GM23248 (cell line): ENCODE results near the gene PGA4. TPM values are rescaled to one million over a fixed set of nuclear protein-coding genes. Genes with fewer than 3 reads are reported as not detected.
A peak's percentile ranks its signal among the peaks of the same experiment; 100 is the strongest.
"Not testable (repeated sequence)": the region's sequence is repeated elsewhere in the genome, so short reads cannot be mapped to it uniquely, and the experiment has no call there.

Experiments
- DNase-seq: peaks from one replicate; pipeline ENCODE4 v3.0.0-alpha.2; 2015
- H2AFZ ChIP-seq: fragments of 200-600 bp; sonication (generic); 2 replicates; pipeline ENCODE4 v1.6.1; 2016; ENCODE audit warnings: antibody characterized with exemption
- H3F3A ChIP-seq: fragments of 200-600 bp; sonication (generic); 2 replicates; pipeline ENCODE4 v1.6.1; 2016; ENCODE audit warnings: mild to moderate bottlenecking, antibody characterized with exemption, mixed run types; ENCODE audit not compliant: insufficient read depth
- H3K27ac ChIP-seq: fragments of 200-600 bp; sonication (generic); 2 replicates; pipeline ENCODE4 v1.5.1; 2016; ENCODE audit warnings: mild to moderate bottlenecking
- H3K27me3 ChIP-seq: fragments of 200-600 bp; sonication (generic); replicated peaks from 2 replicates; pipeline ENCODE4 v1.6.1; 2016; ENCODE audit warnings: mild to moderate bottlenecking; ENCODE audit not compliant: insufficient read depth
- H3K36me3 ChIP-seq: fragments of 200-600 bp; sonication (generic); 2 replicates; pipeline ENCODE4 v1.6.1; 2016; ENCODE audit warnings: low read depth, mild to moderate bottlenecking
- H3K4me1 ChIP-seq: fragments of 200-600 bp; sonication (generic); 2 replicates; pipeline ENCODE4 v1.6.1; 2016; ENCODE audit warnings: mild to moderate bottlenecking; ENCODE audit not compliant: insufficient read depth
- H3K4me2 ChIP-seq: fragments of 200-600 bp; sonication (generic); one replicate; pipeline ENCODE4 v1.6.1; 2016; ENCODE audit warnings: mild to moderate bottlenecking; ENCODE audit not compliant: unreplicated experiment
- H3K4me3 ChIP-seq: fragments of 200-600 bp; sonication (generic); 2 replicates; pipeline ENCODE4 v1.5.1; 2016; ENCODE audit warnings: mild to moderate bottlenecking
- H3K79me2 ChIP-seq: fragments of 200-600 bp; sonication (generic); 2 replicates; pipeline ENCODE4 v1.6.1; 2016; ENCODE audit warnings: mild to moderate bottlenecking; ENCODE audit not compliant: insufficient read depth
- H3K9ac ChIP-seq: fragments of 200-600 bp; sonication (generic); 2 replicates; pipeline ENCODE4 v1.6.1; 2016; ENCODE audit warnings: mild to moderate bottlenecking
- H3K9me2 ChIP-seq: fragments of 200-600 bp; sonication (generic); 2 replicates; pipeline ENCODE4 v1.6.1; 2016; ENCODE audit warnings: mixed run types, mild to moderate bottlenecking, moderate library complexity; ENCODE audit not compliant: insufficient read depth
- H3K9me3 ChIP-seq: fragments of 200-600 bp; sonication (generic); one replicate; pipeline ENCODE4 v1.6.1; 2017; ENCODE audit warnings: low read depth
- H4K20me1 ChIP-seq: fragments of 200-600 bp; sonication (generic); 2 replicates; pipeline ENCODE4 v1.6.0; 2016; ENCODE audit not compliant: insufficient read depth
- EZH2 ChIP-seq: fragments of 200-600 bp; sonication (generic); IDR thresholded peaks from 2 replicates; pipeline ENCODE4 v1.6.1; 2018; ENCODE audit warnings: antibody characterized with exemption, mild to moderate bottlenecking; ENCODE audit not compliant: insufficient read depth, poor library complexity, severe bottlenecking
- EZH2phosphoT487 ChIP-seq: fragments of 200-600 bp; sonication (generic); IDR thresholded peaks from 2 replicates; pipeline ENCODE4 v1.6.1; 2018; ENCODE audit warnings: antibody characterized with exemption, moderate library complexity, mild to moderate bottlenecking, low read depth; ENCODE audit not compliant: insufficient read depth
- WGBS, 2 experiments: methylation state at CpG; one replicate each; pipeline ENCODE4 v1.1.6; 2015 to 2017; ENCODE audit warnings: low lambda C conversion rate in 2 of 2, low coverage in 1 of 2; ENCODE audit errors: missing lambda C conversion rate in 2 of 2; 5-methylcytosine and 5-hydroxymethylcytosine counted together
- in situ Hi-C: fragments of 300-500 bp; cut with MboI; formaldehyde crosslinking; loops from 2 replicates; pipeline ENCODE4 v1.15.0; 2020
- polyA plus RNA-seq: library from polyadenylated mRNA; unstranded; fragments of >200 nt; fragmentation: Nextera tagmentation; extraction: Ambion mirVana; gene quantifications from 2 replicates; pipeline ENCODE4 v1.2.1, GENCODE V29; 2016
- total RNA-seq: library from RNA; depleted of rRNA; stranded (reverse); fragments of >200 nt; shearing (Covaris generic); gene quantifications from 2 replicates; pipeline ENCODE4 v1.2.3, GENCODE V29; 2014; rRNA removed

PGA4 gene
- total RNA-seq = not detected in 2 replicates
- polyA plus RNA-seq = 0.31 TPM in 1 of 2 replicates, not detected in the other

DNA sequence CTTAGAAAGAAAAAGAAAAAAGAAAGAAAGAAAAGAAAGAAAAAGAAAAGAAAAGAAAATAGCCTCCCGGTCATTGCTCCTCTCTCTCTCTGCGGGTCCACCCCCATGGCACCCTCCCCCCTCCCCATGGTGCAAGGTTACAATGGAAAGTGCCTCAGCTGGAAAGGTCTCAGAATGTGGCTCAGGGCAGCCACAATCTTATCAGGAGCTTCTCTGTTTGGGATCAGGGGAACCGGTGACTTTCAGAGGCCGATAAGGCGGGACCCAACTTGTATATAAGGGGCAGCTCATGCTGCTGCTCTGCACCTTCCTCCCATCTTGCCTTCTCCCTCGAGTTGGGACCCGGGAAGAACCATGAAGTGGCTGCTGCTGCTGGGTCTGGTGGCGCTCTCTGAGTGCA lies at the start of gene PGA4:
Gene PGA4 (plus strand): TSS at position 301 of the 400 bp plus-strand sequence. CDS start 54 bp downstream, at position 355.
- H3K36me3 ChIP-seq, H2AFZ ChIP-seq, DNase-seq, H3K9me3 ChIP-seq, H3K79me2 ChIP-seq, H3K9me2 ChIP-seq, H3K9ac ChIP-seq, H3K4me3 ChIP-seq, H3K27ac ChIP-seq, H4K20me1 ChIP-seq, H3F3A ChIP-seq, H3K27me3 ChIP-seq, H3K4me1 ChIP-seq, H3K4me2 ChIP-seq, in situ Hi-C loops: not testable (repeated sequence)
- no CpG with 5 or more reads among the region's 8 CpGs for WGBS, 2 experiments

DNA sequence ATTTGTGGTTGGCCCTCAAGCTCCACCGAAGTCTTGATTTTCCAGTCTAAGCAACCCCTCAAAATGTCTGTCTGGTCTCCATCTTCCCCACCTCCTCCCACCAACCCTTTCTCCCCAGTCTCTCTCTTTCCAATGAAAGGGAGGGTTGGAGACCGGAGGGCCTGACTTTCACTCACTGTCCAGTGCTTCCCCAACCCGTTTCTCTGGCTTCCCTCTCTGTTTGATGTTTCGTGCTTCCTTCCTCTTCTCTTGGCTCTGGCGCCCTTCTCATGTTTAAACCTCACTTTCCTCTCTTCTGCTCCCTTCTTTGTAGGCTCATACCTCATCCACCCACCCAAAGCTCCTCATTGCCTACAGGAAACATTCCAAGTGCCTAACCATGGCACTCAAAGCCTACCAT lies 49.8 kb upstream of the PGA4 start:
- Histone ChIP-seq H3F3A (no peaks in the 10 kb centered on the region), H3K9me2 (no peaks in the 10 kb centered on the region), H3K9ac (no peak overlapping the region), H3K27ac (no peak overlapping the region), H3K36me3 (no peaks in the 10 kb centered on the region), H3K27me3 (peaks cover 15% of the 10 kb centered on the region), H3K79me2 (no peaks in the 10 kb centered on the region), H4K20me1 (no peaks in the 10 kb centered on the region), H3K4me3 (no peak overlapping the region), H3K4me1 (no peaks in the 10 kb centered on the region), H3K4me2 (no peak overlapping the region), H3K9me3 (no peaks in the 10 kb centered on the region), H2AFZ (no peak overlapping the region)
- no peak for TF ChIP-seq EZH2
- TF ChIP-seq EZH2phosphoT487 = no peak
- WGBS, 2 experiments = 28 to 37% methylated on average over 4 to 5 of the region's 5 CpGs
- in situ Hi-C loops = no loop called here
- no peak for DNase-seq

DNA sequence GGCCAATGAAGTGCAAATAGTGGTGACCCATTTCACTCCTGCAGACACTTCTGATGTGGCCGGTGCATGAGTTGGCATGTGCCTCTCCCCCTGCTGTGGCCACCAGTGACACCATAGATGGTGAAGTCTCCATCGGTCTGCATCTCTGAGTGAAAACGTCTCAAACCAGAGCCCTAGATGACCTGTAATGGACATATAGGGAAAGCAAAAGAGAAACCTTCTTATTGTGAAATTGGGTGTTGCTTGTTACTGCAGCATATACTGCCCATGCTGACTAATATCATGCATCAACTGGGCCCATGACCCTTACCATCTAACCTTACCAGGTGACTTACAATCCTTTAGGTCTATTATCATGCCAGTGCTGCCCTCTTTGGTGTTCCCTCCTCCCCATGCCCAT lies 49.3 kb upstream of the PGA4 start:
- Histone ChIP-seq H3K9me2 (no peaks in the 10 kb centered on the region), H4K20me1 (no peaks in the 10 kb centered on the region), H3K4me1 (no peaks in the 10 kb centered on the region), H3K4me2 (no peak overlapping the region), H3K4me3 (no peak overlapping the region), H3K9me3 (no peaks in the 10 kb centered on the region), H2AFZ (no peak overlapping the region), H3F3A (no peaks in the 10 kb centered on the region), H3K79me2 (no peaks in the 10 kb centered on the region), H3K9ac (no peak overlapping the region), H3K27me3 (peaks cover 18% of the 10 kb centered on the region), H3K27ac (no peak overlapping the region), H3K36me3 (no peaks in the 10 kb centered on the region)
- in situ Hi-C loops = no loop called here
- WGBS, 2 experiments = 66 to 75% methylated on average over 3 of the region's 3 CpGs
- no peak for TF ChIP-seq EZH2
- TF ChIP-seq EZH2phosphoT487 = no peak
- DNase-seq = no peak

DNA sequence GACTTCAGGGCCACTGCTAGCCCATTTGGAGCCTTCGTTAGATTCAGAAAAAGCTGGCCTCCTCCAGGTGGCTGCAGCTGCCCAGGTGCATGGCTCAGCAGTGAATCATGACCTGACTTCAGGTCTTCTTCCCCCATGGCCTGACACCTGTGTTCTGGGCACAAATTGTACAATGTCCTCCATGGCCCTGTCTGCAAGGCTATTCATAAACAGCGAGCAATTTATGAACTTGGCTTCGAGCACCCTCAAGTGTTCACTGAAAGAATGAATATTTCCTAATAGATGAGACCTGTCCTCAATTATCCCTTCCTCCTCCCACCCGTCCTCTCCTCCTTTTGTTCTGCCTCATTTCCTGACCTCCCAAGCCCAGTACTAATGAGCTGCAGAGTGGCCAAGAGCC lies 48.7 kb upstream of the PGA4 start:
- H3K9me2 ChIP-seq = no peaks in the 10 kb centered on the region
- no peak overlapping the region for H3K4me2 ChIP-seq
- H3K4me3 ChIP-seq = no peak overlapping the region
- peaks cover 24% of the 10 kb centered on the region for H3K27me3 ChIP-seq
- no peaks in the 10 kb centered on the region for H4K20me1 ChIP-seq
- H3K27ac ChIP-seq = no peak overlapping the region
- peak; percentile 63 for DNase-seq
- WGBS, 2 experiments = 27 to 33% methylated on average over 4 of the region's 4 CpGs
- H3K79me2 ChIP-seq = no peaks in the 10 kb centered on the region
- H3K9me3 ChIP-seq = no peaks in the 10 kb centered on the region
- H2AFZ ChIP-seq = no peak overlapping the region
- no peak for TF ChIP-seq EZH2phosphoT487
- no peak for TF ChIP-seq EZH2
- H3K36me3 ChIP-seq = no peaks in the 10 kb centered on the region
- in situ Hi-C loops = no loop called here
- H3K4me1 ChIP-seq = no peaks in the 10 kb centered on the region
- H3K9ac ChIP-seq = no peak overlapping the region
- no peaks in the 10 kb centered on the region for H3F3A ChIP-seq

DNA sequence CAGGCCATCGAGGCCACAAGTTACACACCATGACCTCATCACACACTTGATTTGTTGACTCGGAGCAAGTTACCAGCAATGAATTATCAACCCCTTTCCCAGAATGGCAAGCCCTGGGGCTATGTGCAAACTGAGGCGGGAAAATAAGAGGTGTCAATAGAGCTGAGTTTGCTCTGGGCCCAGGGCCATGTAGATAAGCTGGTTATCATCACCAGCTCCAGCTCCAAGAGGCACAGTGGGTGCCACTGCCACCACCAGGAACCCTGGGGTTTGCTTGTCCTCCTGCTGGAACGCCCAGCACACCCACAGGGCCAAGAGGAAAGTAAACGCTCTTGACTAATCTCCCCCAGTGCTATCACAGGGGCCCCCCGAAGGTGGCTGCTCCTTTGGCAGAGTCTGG lies 47.9 kb upstream of the PGA4 start:
- Histone ChIP-seq H3K4me3 (no peak overlapping the region), H3K4me2 (no peak overlapping the region), H3K36me3 (no peaks in the 10 kb centered on the region), H4K20me1 (no peaks in the 10 kb centered on the region), H3K27ac (no peak overlapping the region), H3K4me1 (no peaks in the 10 kb centered on the region), H2AFZ (no peak overlapping the region), H3F3A (no peaks in the 10 kb centered on the region), H3K9ac (no peak overlapping the region), H3K9me3 (no peaks in the 10 kb centered on the region), H3K27me3 (peaks cover 32% of the 10 kb centered on the region), H3K79me2 (no peaks in the 10 kb centered on the region), H3K9me2 (no peaks in the 10 kb centered on the region)
- DNase-seq = no peak
- TF ChIP-seq EZH2 (no peak), EZH2phosphoT487 (no peak)
- in situ Hi-C loops = no loop called here
- WGBS, 2 experiments = 41 to 43% methylated on average over 6 of the region's 6 CpGs
